ENCODE measurements around the gene TBCD.
A peak's percentile ranks its signal among the peaks of the same experiment; 100 is the strongest.

TBCD gene

DNA sequence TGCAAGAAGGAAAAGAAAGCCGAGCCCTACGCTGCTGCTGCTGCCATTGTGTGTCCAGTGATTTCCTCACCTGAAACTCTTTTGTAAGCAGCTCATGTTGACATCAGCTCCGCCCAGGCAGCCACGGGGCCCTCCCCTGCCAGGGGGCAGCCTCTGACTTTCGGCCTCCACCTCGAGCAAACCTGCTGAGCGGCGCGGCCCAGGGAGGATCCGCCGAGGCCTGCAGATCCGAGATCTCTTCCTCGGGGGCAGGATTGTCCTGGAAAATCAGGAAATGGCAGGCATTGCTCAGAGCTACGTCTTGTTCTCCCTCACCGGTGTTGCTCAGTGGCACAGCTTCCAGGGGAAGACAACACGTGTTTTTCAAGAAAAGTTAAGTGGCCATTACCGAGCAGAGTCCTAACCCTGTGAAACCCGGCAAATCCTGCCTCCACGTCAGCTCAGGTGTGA is 123.6 kb downstream of the TBCD start:
- DNase-seq (ENCODE audit: low read depth, low spot score) = no peak
- ChIA-PET POLR2A (no interaction called here), CTCF (interaction anchor here (1.0 to 1.6 kb wide), 8 partner anchors 9 to 88 kb away, joined by 3 to 13 read pairs (median 4); no protein-coding TSS in a partner anchor)
- TF ChIP-seq, protein P1, sequence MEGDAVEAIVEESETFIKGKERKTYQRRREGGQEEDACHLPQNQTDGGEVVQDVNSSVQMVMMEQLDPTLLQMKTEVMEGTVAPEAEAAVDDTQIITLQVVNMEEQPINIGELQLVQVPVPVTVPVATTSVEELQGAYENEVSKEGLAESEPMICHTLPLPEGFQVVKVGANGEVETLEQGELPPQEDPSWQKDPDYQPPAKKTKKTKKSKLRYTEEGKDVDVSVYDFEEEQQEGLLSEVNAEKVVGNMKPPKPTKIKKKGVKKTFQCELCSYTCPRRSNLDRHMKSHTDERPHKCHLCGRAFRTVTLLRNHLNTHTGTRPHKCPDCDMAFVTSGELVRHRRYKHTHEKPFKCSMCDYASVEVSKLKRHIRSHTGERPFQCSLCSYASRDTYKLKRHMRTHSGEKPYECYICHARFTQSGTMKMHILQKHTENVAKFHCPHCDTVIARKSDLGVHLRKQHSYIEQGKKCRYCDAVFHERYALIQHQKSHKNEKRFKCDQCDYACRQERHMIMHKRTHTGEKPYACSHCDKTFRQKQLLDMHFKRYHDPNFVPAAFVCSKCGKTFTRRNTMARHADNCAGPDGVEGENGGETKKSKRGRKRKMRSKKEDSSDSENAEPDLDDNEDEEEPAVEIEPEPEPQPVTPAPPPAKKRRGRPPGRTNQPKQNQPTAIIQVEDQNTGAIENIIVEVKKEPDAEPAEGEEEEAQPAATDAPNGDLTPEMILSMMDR (IDR thresholded peaks at IDR 0.05; ENCODE audit: insufficient read depth, low read length, missing control alignments) = no peak
- no peak overlapping the region for H3K4me3 ChIP-seq (ENCODE audit: low read depth, low read length)

DNA sequence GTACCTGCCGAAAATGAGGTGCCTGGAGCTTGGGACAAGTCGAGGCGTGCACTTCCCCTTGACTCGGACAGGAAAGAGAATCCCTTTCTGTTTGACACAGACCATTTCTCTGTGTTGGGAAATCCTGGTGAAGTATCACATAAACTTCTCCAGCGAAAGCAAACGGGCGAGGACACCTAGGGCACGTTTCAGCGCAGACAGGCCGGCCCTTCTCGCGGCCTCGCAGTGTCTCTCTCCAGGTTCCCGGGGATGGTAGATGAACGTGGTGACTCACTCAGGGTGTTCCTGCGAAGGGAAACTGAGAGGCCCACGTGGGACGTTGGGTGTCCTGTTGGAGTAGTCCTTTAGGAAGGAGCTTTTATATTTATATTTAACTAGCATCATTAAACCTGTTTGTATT is 124.3 kb downstream of the TBCD start:
- ChIA-PET POLR2A (no interaction called here), CTCF (interaction anchor here (0.8 to 2.1 kb wide), 10 partner anchors 10 to 208 kb away, joined by 3 to 13 read pairs (median 4); no protein-coding TSS in a partner anchor)
- no peak for DNase-seq (ENCODE audit: low read depth, low spot score)
- TF ChIP-seq, protein P1 (IDR thresholded peaks at IDR 0.05; ENCODE audit: insufficient read depth, low read length, missing control alignments) = no peak
- H3K4me3 ChIP-seq (ENCODE audit: low read depth, low read length) = no peak overlapping the region

DNA sequence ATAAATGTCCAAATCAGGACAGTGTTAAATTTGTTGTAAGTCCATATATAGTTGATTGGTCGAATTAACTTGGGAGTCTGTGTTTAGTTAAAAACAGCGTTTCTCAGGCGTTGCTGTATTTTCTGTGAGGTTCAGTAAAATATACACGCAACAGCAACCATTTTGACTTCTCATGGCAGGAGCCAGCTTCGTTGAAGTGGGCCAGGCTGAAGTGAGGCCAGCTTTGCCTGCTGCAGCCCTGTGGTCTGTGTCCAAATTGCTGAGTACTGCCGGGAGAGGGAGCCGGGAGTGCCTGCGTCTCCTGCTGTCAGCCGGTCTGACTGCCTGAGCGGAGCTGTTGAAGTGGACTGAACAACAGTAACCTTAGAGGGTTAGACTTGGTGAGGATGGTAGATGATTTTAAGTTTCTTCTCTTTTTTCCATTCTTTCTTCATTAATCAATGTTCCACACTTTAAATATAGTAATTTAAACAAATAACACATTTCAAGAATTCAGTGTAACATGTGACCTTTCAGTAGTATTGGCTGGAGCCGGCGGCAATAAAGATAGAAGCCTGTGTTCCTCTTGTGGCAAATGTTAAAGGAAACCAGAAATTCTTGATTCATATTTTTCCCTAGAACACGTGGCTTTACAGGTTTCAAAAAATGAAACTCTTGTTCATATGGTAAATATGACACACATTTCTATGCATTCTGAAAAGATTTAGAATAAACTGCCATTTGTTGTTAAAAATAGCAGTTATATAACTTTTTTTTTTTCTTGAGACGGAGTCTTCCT is 124.9 kb downstream of the TBCD start:
- TF ChIP-seq, protein P1 (IDR thresholded peaks at IDR 0.05; ENCODE audit: insufficient read depth, low read length, missing control alignments) = peak; percentile 68
- ChIA-PET POLR2A (no interaction called here), CTCF (interaction anchor here (0.8 to 2.1 kb wide), 10 partner anchors 9 to 207 kb away, joined by 3 to 13 read pairs (median 4); no protein-coding TSS in a partner anchor)
- H3K4me3 ChIP-seq (ENCODE audit: low read depth, low read length) = no peak overlapping the region
- DNase-seq (ENCODE audit: low read depth, low spot score) = no peak

DNA sequence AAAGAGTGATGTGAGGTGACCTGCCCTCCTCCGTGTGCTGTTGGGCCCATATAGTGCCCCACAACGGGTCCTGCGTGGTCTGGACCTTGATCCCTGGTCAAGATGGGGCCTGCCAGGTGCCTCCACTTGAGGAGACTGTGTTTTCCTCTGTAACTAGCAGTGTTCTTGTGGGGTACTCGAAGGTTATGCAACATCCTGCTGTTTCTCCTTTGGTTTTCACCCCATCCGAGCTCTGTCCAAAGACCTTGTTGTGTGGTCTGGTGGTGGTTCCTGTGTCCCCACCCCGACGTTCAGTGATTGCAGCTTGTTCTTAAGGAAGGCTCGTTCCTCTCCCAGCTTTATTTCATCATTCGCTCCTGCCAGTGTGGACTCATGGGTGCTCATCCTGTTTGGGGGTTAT is 126.7 kb downstream of the TBCD start:
- no peak for DNase-seq (ENCODE audit: low read depth, low spot score)
- POLR2A ChIA-PET = no interaction called here
- H3K4me3 ChIP-seq (ENCODE audit: low read depth, low read length) = no peak overlapping the region
- CTCF ChIA-PET = interaction anchor here (1.4 to 2.1 kb wide), 2 partner anchors 15 to 19 kb away, joined by 3 to 7 read pairs; no protein-coding TSS in a partner anchor
- TF ChIP-seq, protein P1 (IDR thresholded peaks at IDR 0.05; ENCODE audit: insufficient read depth, low read length, missing control alignments) = no peak

DNA sequence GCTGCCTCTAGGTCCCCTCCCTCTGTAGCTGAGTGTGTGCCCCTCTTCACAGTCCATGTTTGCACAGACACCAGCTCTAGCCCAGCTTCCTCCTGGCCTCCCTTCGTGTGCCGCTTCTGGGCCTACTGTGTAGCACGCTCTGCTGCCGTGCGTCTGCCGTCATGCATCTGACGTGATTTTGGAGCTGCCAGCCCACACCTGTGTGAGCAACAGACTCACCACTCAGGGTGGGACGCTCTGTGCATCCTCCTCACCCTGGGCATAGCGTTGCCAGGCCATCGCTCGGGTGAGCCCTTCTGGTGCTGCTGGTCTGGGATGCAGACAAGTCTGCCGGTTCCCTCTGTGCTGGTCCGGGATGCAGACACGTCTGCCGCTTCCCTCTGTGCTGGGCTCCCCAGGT is 127.4 kb downstream of the TBCD start:
- CTCF ChIA-PET = interaction anchor here (2.1 kb wide), 1 partner anchor 15 kb away, joined by 7 read pairs; no protein-coding TSS in a partner anchor

More for the DNA sequence above, 127.4 kb downstream of the TBCD start:
- DNase-seq (ENCODE audit: low read depth, low spot score) = no peak
- POLR2A ChIA-PET = no interaction called here
- no peak overlapping the region for H3K4me3 ChIP-seq (ENCODE audit: low read depth, low read length)
- TF ChIP-seq, protein P1 (IDR thresholded peaks at IDR 0.05; ENCODE audit: insufficient read depth, low read length, missing control alignments) = no peak
